ENCODE measurements around the gene LYPLAL1.

The LYPLAL1 gene

GRCh38 chr1:219140303-219140877, 33.3 kb upstream of the LYPLAL1 start:
- no peaks in the 10 kb centered on the region for H3K4me1 ChIP-seq (ENCODE audit: low read depth, poor library complexity, severe bottlenecking)
- no peak overlapping the region for H3K4me3 ChIP-seq (IDR thresholded peaks at IDR 0.05; ENCODE audit: insufficient read depth, low read depth, low read length)
- no peak overlapping the region for H3K4me2 ChIP-seq
- no peak for TF ChIP-seq CTCF (conservative IDR thresholded peaks at IDR 0.05; ENCODE audit: low read depth, low read length)
- no peaks in the 10 kb centered on the region for H3K27me3 ChIP-seq (ENCODE audit: insufficient read depth, low read depth)
- no peak overlapping the region for H3K9ac ChIP-seq
- H4K20me1 ChIP-seq (ENCODE audit: insufficient read depth) = no peaks in the 10 kb centered on the region
- no peak overlapping the region for H3K27ac ChIP-seq
- H3K79me2 ChIP-seq (ENCODE audit: insufficient read depth, low read depth) = no peaks in the 10 kb centered on the region
- no peaks in the 10 kb centered on the region for H3K36me3 ChIP-seq (ENCODE audit: insufficient read depth)
- no peak overlapping the region for H2AFZ ChIP-seq (ENCODE audit: low read depth)

- H3K27ac ChIP-seq = no peak overlapping the region
- no peak for TF ChIP-seq CTCF (conservative IDR thresholded peaks at IDR 0.05; ENCODE audit: low read depth, low read length)
- H3K4me2 ChIP-seq = no peak overlapping the region
These were observed 29.9 kb upstream of the LYPLAL1 start for GRCh38 chr1:219143735-219144134.

GRCh38 chr1:219144658-219145315, 28.9 kb upstream of the LYPLAL1 start:
- H3K9ac ChIP-seq = no peak overlapping the region
- H3K36me3 ChIP-seq (ENCODE audit: insufficient read depth) = no peaks in the 10 kb centered on the region
- no peak overlapping the region for H3K4me3 ChIP-seq (IDR thresholded peaks at IDR 0.05; ENCODE audit: insufficient read depth, low read depth, low read length)
- no peak for TF ChIP-seq CTCF (conservative IDR thresholded peaks at IDR 0.05; ENCODE audit: low read depth, low read length)
- H3K27ac ChIP-seq = no peak overlapping the region
- H3K4me1 ChIP-seq (ENCODE audit: low read depth, poor library complexity, severe bottlenecking) = no peaks in the 10 kb centered on the region
- H3K79me2 ChIP-seq (ENCODE audit: insufficient read depth, low read depth) = no peaks in the 10 kb centered on the region
- no peak overlapping the region for H2AFZ ChIP-seq (ENCODE audit: low read depth)
- H3K4me2 ChIP-seq = no peak overlapping the region
- H3K27me3 ChIP-seq (ENCODE audit: insufficient read depth, low read depth) = no peaks in the 10 kb centered on the region
- no peaks in the 10 kb centered on the region for H4K20me1 ChIP-seq (ENCODE audit: insufficient read depth)

More at GRCh38 chr1:219143735-219144134, 29.9 kb upstream of the LYPLAL1 start:
- Histone ChIP-seq H3K4me3 (IDR thresholded peaks at IDR 0.05; ENCODE audit: insufficient read depth, low read depth, low read length) (no peak overlapping the region), H2AFZ (ENCODE audit: low read depth) (no peak overlapping the region), H3K36me3 (ENCODE audit: insufficient read depth) (no peaks in the 10 kb centered on the region), H3K79me2 (ENCODE audit: insufficient read depth, low read depth) (no peaks in the 10 kb centered on the region), H3K27me3 (ENCODE audit: insufficient read depth, low read depth) (no peaks in the 10 kb centered on the region), H4K20me1 (ENCODE audit: insufficient read depth) (no peaks in the 10 kb centered on the region), H3K4me1 (ENCODE audit: low read depth, poor library complexity, severe bottlenecking) (no peaks in the 10 kb centered on the region), H3K9ac (no peak overlapping the region)

GRCh38 chr1:219147571-219148019, 26.1 kb upstream of the LYPLAL1 start:
- Histone ChIP-seq H3K36me3 (ENCODE audit: insufficient read depth) (no peaks in the 10 kb centered on the region), H2AFZ (ENCODE audit: low read depth) (no peak overlapping the region), H3K27me3 (ENCODE audit: insufficient read depth, low read depth) (no peaks in the 10 kb centered on the region), H3K4me1 (ENCODE audit: low read depth, poor library complexity, severe bottlenecking) (no peaks in the 10 kb centered on the region), H3K79me2 (ENCODE audit: insufficient read depth, low read depth) (no peaks in the 10 kb centered on the region), H4K20me1 (ENCODE audit: insufficient read depth) (no peaks in the 10 kb centered on the region), H3K4me2 (no peak overlapping the region), H3K9ac (no peak overlapping the region), H3K27ac (no peak overlapping the region), H3K4me3 (IDR thresholded peaks at IDR 0.05; ENCODE audit: insufficient read depth, low read depth, low read length) (no peak overlapping the region)
- TF ChIP-seq CTCF (conservative IDR thresholded peaks at IDR 0.05; ENCODE audit: low read depth, low read length) = no peak

All from KMS-11 (cell line).